Aorta (tissue), 5 donors: Measurements from ENCODE around the gene GALNT11. TPM values are rescaled to one million over a fixed set of nuclear protein-coding genes. Genes with fewer than 3 reads are reported as not detected.

Experiments used
- ATAC-seq: fragments of 200-7000 bp; cut with Tn5 transposase; one replicate; pipeline ENCODE4 v1.9.1; 2022; ENCODE audit warnings: moderate library complexity; ENCODE audit not compliant: low FRiP score
- DNase-seq, 2 donors: peaks; one replicate each; pipeline ENCODE4 v3.0.0-alpha.2; 2020
- H3K27ac ChIP-seq, 2 donors: one replicate each; pipeline ENCODE4 v1.5.1; 2013; ENCODE audit warnings: low read length in 2 of 2, mild to moderate bottlenecking in 2 of 2, moderate library complexity in 2 of 2, control low read depth in 1 of 2, inconsistent platforms in 1 of 2, low read depth in 1 of 2
- H3K27me3 ChIP-seq, 2 donors: one replicate each; pipeline ENCODE4 v1.6.1; 2013; ENCODE audit warnings: control low read depth in 1 of 2, low read length in 1 of 2, mild to moderate bottlenecking in 1 of 2, moderate library complexity in 1 of 2; ENCODE audit not compliant: insufficient read depth in 2 of 2, control insufficient read depth in 1 of 2
- H3K36me3 ChIP-seq, 2 donors: one replicate each; pipeline ENCODE4 v1.6.1; 2013; ENCODE audit warnings: control low read depth in 1 of 2, low read length in 1 of 2, mild to moderate bottlenecking in 1 of 2; ENCODE audit not compliant: insufficient read depth in 2 of 2, control insufficient read depth in 1 of 2
- H3K4me1 ChIP-seq, 2 donors: one replicate each; pipeline ENCODE4 v1.6.1; 2013; ENCODE audit warnings: low read length in 2 of 2, control low read depth in 1 of 2, mild to moderate bottlenecking in 1 of 2, moderate library complexity in 1 of 2; ENCODE audit not compliant: insufficient read depth in 2 of 2, control insufficient read depth in 1 of 2
- H3K4me3 ChIP-seq, 2 donors: one replicate each; pipeline ENCODE4 v1.5.1; 2013; ENCODE audit warnings: low read length in 2 of 2, control low read depth in 1 of 2, mild to moderate bottlenecking in 1 of 2
- H3K9me3 ChIP-seq: one replicate; pipeline ENCODE4 v1.6.1; 2013; ENCODE audit warnings: mild to moderate bottlenecking, low read length; ENCODE audit not compliant: control insufficient read depth
- WGBS, 2 donors: extraction: QIAGEN DNeasy Blood & Tissue Kit; methylation state at CpG; one replicate each; pipeline ENCODE4 v1.1.7; 2013; 5-methylcytosine and 5-hydroxymethylcytosine counted together
- intact Hi-C, 2 donors: fragments of 100-400 bp; cut with DNase I; formaldehyde crosslinking; loops; one replicate each; pipeline versions ENCODE4 v1.14.2 to v1.15.0; 2022
- polyA plus RNA-seq, 2 donors: library from polyadenylated mRNA; stranded (reverse); fragments of 200-250 nt; gene quantifications; one replicate each; pipeline ENCODE4 v1.2.3, GENCODE V29; 2013
- total RNA-seq, 2 donors: library from RNA; stranded (reverse); fragmentation: NEBNext Ultra II Directional; extraction: Animal tissue kit (Norgen Biotek cat#: 25700); gene quantifications; one replicate each; pipeline ENCODE4 v1.2.1, GENCODE V29; 2021
- donor health status: healthy with polysubstance abuse.
- donor health status: Bipolar disorder and iron deficiency.
- donor health status: DM: no; HTN: no; CAD: no.
- donor health status: DM: no; HTN: no; CAD: no.
- donor health status: DM: yes; HTN: yes; CAD: no.

Gene GALNT11
- total and polyA plus RNA-seq, 4 donors, result 20.5 to 45.8 (median 24.6) TPM

DNA sequence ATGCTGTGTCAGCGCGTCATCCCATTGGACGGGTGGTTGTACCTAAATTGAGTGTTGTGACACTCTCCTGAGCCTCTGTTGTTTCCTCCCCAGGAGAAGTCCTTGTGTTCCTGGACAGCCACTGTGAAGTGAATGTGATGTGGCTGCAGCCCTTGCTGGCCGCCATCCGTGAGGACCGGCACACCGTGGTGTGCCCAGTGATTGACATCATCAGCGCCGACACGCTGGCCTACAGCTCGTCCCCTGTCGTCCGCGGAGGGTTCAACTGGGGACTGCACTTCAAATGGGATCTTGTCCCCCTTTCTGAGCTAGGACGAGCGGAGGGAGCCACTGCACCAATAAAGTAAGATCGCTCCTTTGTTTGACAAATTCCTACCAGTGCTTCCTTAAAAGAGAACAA, 82.5 kb downstream of the GALNT11 start:
- H3K27ac ChIP-seq, result no peak overlapping the region
- H3K4me3 ChIP-seq, result no peak overlapping the region
- H3K9me3 ChIP-seq, result no peaks in the 10 kb centered on the region
- WGBS, 2 donors, result 95 to 96% methylated on average over 17 of the region's 17 CpGs
- no peaks in the 10 kb centered on the region for H3K4me1 ChIP-seq
- ATAC-seq (no peak), DNase-seq (no peak)
- no peaks in the 10 kb centered on the region for H3K27me3 ChIP-seq
- peaks cover 3% of the 10 kb centered on the region in 2 donors for H3K36me3 ChIP-seq
- intact Hi-C loops, result no loop called here

DNA sequence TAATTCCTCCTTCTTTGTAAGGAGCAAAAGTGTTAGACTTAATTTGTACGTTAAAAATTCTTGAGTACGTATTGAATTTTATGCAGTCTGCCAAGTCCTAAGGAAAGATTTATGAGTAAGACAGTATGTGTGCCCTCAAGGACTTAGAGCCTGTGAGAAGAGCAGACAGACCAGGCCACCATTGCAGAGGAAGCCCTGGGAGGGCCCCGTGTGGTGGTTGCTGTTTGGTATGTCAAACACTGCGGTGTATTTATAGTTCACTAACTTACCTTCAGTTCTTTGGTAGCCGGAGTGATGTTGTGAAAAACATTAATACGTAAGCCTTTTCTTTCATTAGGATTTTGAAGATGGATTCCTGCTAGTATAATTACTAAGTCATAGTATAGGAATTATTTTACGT, 82.9 kb downstream of the GALNT11 start:
- no peak for DNase-seq
- H3K27ac ChIP-seq, result no peak overlapping the region
- WGBS, 2 donors, result 73 to 81% methylated on average over 7 of the region's 7 CpGs
- H3K36me3 ChIP-seq, result peaks cover 0 to 3% of the 10 kb centered on the region in 2 donors
- no peak overlapping the region for H3K4me3 ChIP-seq
- intact Hi-C loops, result no loop called here
- no peak for ATAC-seq
- H3K9me3 ChIP-seq, result no peaks in the 10 kb centered on the region
- no peaks in the 10 kb centered on the region for H3K27me3 ChIP-seq
- no peaks in the 10 kb centered on the region for H3K4me1 ChIP-seq

DNA sequence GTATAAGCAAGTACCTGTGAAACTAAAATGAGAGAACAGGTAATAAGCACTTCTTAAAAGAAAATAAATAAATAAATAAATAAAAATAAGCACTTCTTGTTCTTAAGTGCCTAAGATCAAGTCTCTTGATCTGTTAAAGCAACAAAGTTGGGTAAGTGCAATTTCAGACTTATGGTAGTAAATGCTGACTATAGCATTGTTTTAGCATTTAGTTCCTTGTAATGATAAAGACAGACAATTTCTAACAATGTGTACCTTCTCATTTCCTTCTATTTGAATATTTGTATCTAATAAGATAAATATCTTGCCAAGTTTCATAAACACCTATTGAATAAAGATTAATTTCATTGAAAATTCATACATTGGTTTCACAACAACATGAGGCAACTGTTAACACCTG, 87.4 kb downstream of the GALNT11 start:
- Histone ChIP-seq H3K9me3 (no peaks in the 10 kb centered on the region), H3K36me3 (peaks cover 10 to 11% of the 10 kb centered on the region in 2 donors), H3K4me1 (no peaks in the 10 kb centered on the region), H3K4me3 (no peak overlapping the region), H3K27me3 (no peaks in the 10 kb centered on the region), H3K27ac (no peak overlapping the region)
- intact Hi-C loops, result no loop called here
- ATAC-seq, result no peak
- DNase-seq, result no peak

DNA sequence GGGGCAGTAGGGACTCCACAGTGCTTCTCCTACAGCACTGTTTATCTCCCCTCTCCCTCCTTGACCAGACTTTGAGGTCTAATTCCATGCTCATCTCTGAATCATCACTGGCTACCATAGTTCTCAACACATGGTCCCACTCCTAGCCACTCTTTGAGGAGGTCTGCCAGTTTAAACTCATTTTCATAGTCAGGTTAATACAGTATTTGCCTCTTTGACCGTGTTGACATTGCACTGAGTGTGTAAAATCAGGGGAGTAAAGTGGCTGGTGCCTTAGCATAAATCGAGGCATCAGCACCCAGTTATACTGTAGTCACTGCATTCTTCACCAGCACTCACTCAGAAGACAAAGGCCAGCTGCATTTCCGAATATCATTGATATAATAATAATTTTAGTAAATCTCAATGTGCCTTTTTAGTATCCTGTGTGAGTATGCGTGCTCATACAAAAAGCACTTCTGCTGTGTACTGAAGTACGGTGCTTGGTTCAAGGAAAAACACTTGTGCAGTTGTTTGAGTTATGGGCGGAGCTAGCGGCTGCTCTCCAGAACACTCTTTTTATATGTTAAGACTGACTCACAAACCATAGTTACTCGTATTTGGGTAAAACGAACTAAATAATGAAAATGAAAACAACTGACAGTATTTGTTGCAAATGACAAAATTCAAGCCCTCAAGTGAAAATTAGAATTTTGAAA, 89.7 kb downstream of the GALNT11 start:
- no peak overlapping the region for H3K27ac ChIP-seq
- peaks cover 10 to 13% of the 10 kb centered on the region in 2 donors for H3K36me3 ChIP-seq
- intact Hi-C loops, result no loop called here
- H3K27me3 ChIP-seq, result no peaks in the 10 kb centered on the region
- no peak for DNase-seq
- WGBS, 2 donors, result 88 to 93% methylated on average over 9 of the region's 9 CpGs
- H3K4me3 ChIP-seq, result no peak overlapping the region
- ATAC-seq, result no peak
- H3K9me3 ChIP-seq, result no peaks in the 10 kb centered on the region
- H3K4me1 ChIP-seq, result no peaks in the 10 kb centered on the region

DNA sequence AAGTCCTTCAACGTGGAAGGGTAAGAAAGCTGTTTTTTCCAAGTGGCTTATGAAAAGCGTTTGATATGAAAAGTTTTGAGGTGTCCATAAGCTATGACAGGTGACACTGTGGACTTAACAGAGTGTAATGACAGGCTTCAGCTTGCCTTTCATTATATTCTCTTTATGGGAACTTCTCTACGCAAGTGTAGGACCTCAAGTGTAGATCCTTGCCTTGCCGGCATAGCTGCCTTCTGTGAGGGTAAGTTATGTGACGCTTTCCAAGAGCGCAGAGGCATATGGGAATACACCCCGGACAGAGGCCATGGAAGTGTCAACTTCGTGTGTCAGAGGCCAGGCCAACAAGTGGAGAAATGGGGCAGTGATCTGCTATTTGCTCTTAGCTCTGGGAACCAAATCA, 91.9 kb downstream of the GALNT11 start:
- DNase-seq (no peak), ATAC-seq (no peak)
- Histone ChIP-seq H3K4me3 (no peak overlapping the region), H3K27me3 (no peaks in the 10 kb centered on the region), H3K27ac (no peak overlapping the region), H3K4me1 (no peaks in the 10 kb centered on the region), H3K9me3 (no peaks in the 10 kb centered on the region), H3K36me3 (peaks cover 15% of the 10 kb centered on the region in 2 donors)
- 87 to 88% methylated on average over 8 of the region's 8 CpGs for WGBS, 2 donors
- intact Hi-C loops, result no loop called here

DNA sequence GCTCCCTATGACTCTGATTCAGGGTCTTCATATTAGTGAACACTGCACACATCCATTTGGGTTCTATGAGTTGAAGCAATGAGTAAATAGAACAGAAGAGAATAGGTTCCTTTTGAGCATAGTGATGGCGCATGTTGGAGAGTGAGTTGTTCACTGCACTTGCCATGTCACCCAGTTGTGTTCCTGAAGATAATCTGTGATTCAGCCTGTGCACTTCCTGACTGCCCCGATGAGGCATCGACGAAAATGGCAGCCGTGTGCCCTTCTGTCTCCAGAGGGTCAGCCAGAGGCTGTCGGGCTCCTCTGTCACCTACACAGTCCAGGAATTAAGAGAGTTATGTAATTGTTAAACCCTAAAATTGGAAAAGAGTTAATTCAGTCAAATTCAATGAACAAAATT, 94.7 kb downstream of the GALNT11 start:
- no peaks in the 10 kb centered on the region for H3K27me3 ChIP-seq
- no peak overlapping the region for H3K27ac ChIP-seq
- no peaks in the 10 kb centered on the region for H3K4me1 ChIP-seq
- H3K9me3 ChIP-seq, result peaks cover 1% of the 10 kb centered on the region
- H3K36me3 ChIP-seq, result peaks cover 15% of the 10 kb centered on the region in 2 donors
- WGBS, 2 donors, result 94% methylated on average over 6 of the region's 6 CpGs
- intact Hi-C loops, result loop anchor here in 1 of 2 donors (10.0 kb wide), 1 partner anchor 65 kb away; no protein-coding TSS in a partner anchor
- no peak for DNase-seq
- no peak for ATAC-seq
- no peak overlapping the region for H3K4me3 ChIP-seq

DNA sequence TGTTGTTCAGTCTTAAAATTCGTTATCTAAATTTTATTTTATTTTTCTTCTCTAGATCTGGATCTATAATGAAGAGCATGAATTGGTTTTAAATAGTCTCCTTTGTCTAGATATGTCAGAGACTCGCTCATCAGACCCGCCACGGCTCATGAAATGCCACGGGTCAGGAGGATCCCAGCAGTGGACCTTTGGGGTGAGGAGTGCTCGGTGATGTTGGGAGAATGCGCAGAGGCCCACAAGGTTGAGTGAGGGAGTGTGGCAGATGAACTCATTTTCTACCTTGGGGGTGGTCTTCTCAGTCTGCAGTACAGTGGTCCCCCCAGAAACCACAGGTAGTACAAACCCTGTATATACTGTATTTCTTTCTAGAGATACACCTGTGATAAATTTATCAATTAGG, 95.3 kb downstream of the GALNT11 start:
- H3K4me1 ChIP-seq, result no peaks in the 10 kb centered on the region
- no peak overlapping the region for H3K4me3 ChIP-seq
- WGBS, 2 donors, result 97 to 98% methylated on average over 7 of the region's 7 CpGs
- H3K27ac ChIP-seq, result no peak overlapping the region
- ATAC-seq (no peak), DNase-seq (no peak)
- intact Hi-C loops, result loop anchor here in 1 of 2 donors (10.0 kb wide), 1 partner anchor 64 kb away; no protein-coding TSS in a partner anchor
- H3K27me3 ChIP-seq, result no peaks in the 10 kb centered on the region
- peaks cover 1% of the 10 kb centered on the region for H3K9me3 ChIP-seq
- H3K36me3 ChIP-seq, result peaks cover 14 to 15% of the 10 kb centered on the region in 2 donors

DNA sequence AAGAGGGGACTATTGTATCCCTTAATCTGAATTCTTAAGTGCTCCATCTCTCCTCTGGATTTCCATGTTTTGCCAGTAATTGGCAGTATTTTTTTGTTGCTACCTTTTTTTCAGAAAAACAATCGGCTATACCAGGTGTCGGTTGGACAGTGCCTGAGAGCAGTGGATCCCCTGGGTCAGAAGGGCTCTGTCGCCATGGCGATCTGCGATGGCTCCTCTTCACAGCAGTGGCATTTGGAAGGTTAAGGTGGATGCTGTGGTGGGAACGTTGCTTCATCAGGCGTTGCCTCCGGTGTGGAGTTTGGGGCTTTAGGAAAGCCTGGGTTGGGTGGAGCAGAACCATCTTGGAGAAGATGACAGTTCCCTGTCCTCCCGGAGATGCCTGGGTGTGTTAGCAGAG, 96.0 kb downstream of the GALNT11 start:
- no peak for DNase-seq
- H3K4me1 ChIP-seq, result no peaks in the 10 kb centered on the region
- intact Hi-C loops, result loop anchor here in 1 of 2 donors (10.0 kb wide), 1 partner anchor 63 kb away; no protein-coding TSS in a partner anchor
- H3K4me3 ChIP-seq, result no peak overlapping the region
- no peak overlapping the region for H3K27ac ChIP-seq
- H3K27me3 ChIP-seq, result no peaks in the 10 kb centered on the region
- H3K36me3 ChIP-seq, result peaks cover 15 to 16% of the 10 kb centered on the region in 2 donors
- peaks cover 1% of the 10 kb centered on the region for H3K9me3 ChIP-seq
- WGBS, 2 donors, result 94 to 95% methylated on average over 9 of the region's 9 CpGs
- ATAC-seq, result no peak

DNA sequence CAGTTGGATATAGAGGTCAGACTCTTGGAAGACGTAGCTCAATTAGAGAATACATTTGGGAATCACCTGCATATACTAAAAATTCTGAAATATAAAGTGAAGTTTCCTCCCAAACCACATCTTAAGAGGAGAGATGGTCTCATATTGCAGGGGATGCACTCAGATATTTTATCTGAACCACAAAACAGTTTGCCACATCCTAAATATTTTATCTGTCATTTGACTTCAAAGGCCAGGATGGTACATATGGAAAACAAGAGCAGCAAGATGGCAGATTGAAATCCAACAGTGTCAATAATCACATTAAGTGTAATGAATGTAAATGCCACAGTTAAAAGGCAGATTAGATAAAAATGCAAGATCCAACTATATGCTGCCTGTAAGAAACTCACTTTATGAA, 97.1 kb downstream of the GALNT11 start:
- 97 to 100% methylated on average over 1 of the region's 1 CpG for whole genome bisulfite sequencing, 2 donors
- Histone ChIP-seq H3K4me3 (no peak overlapping the region), H3K9me3 (peaks cover 1% of the 10 kb centered on the region), H3K27ac (no peak overlapping the region), H3K36me3 (peaks cover 12 to 15% of the 10 kb centered on the region in 2 donors), H3K4me1 (no peaks in the 10 kb centered on the region), H3K27me3 (no peaks in the 10 kb centered on the region)
- DNase-seq, result no peak
- no peak for ATAC-seq
- intact Hi-C loops, result loop anchor here in 1 of 2 donors (10.0 kb wide), 1 partner anchor 62 kb away; no protein-coding TSS in a partner anchor
